Measurements from ENCODE around the gene MYF6. TPM values are rescaled to one million over a fixed set of nuclear protein-coding genes. Genes with fewer than 3 reads are reported as not detected.

Gene MYF6
- total RNA-seq, 2 donors from 2014 or later, result not detected

- intact Hi-C loops (cut with DNase I), result no loop called here
- TF ChIP-seq CTCF (IDR thresholded peaks at IDR 0.05), result no peak
- Histone ChIP-seq H3K27me3 (no peaks in the 10 kb centered on the region), H3K9me3 (no peaks in the 10 kb centered on the region), H3K4me3 (no peak overlapping the region), H3K36me3 (no peaks in the 10 kb centered on the region), H3K4me1 (no peaks in the 10 kb centered on the region), H3K27ac (no peak overlapping the region), H3K9ac (ENCODE audit: low read depth in 2 of 2, low read length in 2 of 2) (no peak overlapping the region)
- DNase-seq, result no peak
Measured at GRCh38 chr12:80698847-80699542, 8.4 kb upstream of the MYF6 start.

- no peak overlapping the region for H3K9ac ChIP-seq (ENCODE audit: low read depth in 2 of 2, low read length in 2 of 2)
- no peaks in the 10 kb centered on the region for H3K27me3 ChIP-seq
- no peaks in the 10 kb centered on the region for H3K9me3 ChIP-seq
- no peak overlapping the region for H3K4me3 ChIP-seq
- no peak for TF ChIP-seq CTCF (IDR thresholded peaks at IDR 0.05)
- H3K4me1 ChIP-seq, result no peaks in the 10 kb centered on the region
- H3K36me3 ChIP-seq, result no peaks in the 10 kb centered on the region
- no peak for DNase-seq
- intact Hi-C loops (cut with DNase I), result no loop called here
- H3K27ac ChIP-seq, result no peak overlapping the region
Measured at GRCh38 chr12:80700327-80700726, 7.1 kb upstream of the MYF6 start.

- intact Hi-C loops (cut with DNase I), result no loop called here
- Histone ChIP-seq H3K27me3 (no peaks in the 10 kb centered on the region), H3K9me3 (no peaks in the 10 kb centered on the region), H3K27ac (no peak overlapping the region), H3K4me3 (no peak overlapping the region), H3K4me1 (no peaks in the 10 kb centered on the region), H3K9ac (ENCODE audit: low read depth in 2 of 2, low read length in 2 of 2) (no peak overlapping the region), H3K36me3 (no peaks in the 10 kb centered on the region)
- DNase-seq, result no peak
- no peak for TF ChIP-seq CTCF (IDR thresholded peaks at IDR 0.05)
Measured at GRCh38 chr12:80701388-80701787, 6.0 kb upstream of the MYF6 start.

GRCh38 chr12:80702889-80703805 lies 4.3 kb upstream of the MYF6 start:
- Histone ChIP-seq H3K4me1 (no peaks in the 10 kb centered on the region), H3K4me3 (no peak overlapping the region), H3K9ac (ENCODE audit: low read depth in 2 of 2, low read length in 2 of 2) (no peak overlapping the region), H3K27ac (no peak overlapping the region), H3K27me3 (no peaks in the 10 kb centered on the region), H3K36me3 (no peaks in the 10 kb centered on the region), H3K9me3 (no peaks in the 10 kb centered on the region)
- no peak for TF ChIP-seq CTCF (IDR thresholded peaks at IDR 0.05)
- no peak for DNase-seq
- intact Hi-C loops (cut with DNase I), result no loop called here

- no peaks in the 10 kb centered on the region for H3K36me3 ChIP-seq
- H3K4me3 ChIP-seq, result no peak overlapping the region
- TF ChIP-seq CTCF (IDR thresholded peaks at IDR 0.05), result no peak
Measured at GRCh38 chr12:80704420-80704819, 3.0 kb upstream of the MYF6 start.

More at GRCh38 chr12:80704420-80704819, 3.0 kb upstream of the MYF6 start:
- Histone ChIP-seq H3K27me3 (peaks cover 10% of the 10 kb centered on the region), H3K9ac (ENCODE audit: low read depth in 2 of 2, low read length in 2 of 2) (no peak overlapping the region), H3K9me3 (no peaks in the 10 kb centered on the region), H3K27ac (no peak overlapping the region), H3K4me1 (no peaks in the 10 kb centered on the region)
- no peak for DNase-seq
- intact Hi-C loops (cut with DNase I), result no loop called here
